22Rv1 (cell line): Measurements from ENCODE around the gene CDH9.

ENCODE experiments used
- CTCF ChIP-seq: fragments of 450-650 bp; IDR thresholded peaks from 2 replicates; pipeline ENCODE4 v1.5.1; 2017; ENCODE audit warnings: mild to moderate bottlenecking
- ZFX ChIP-seq: fragments of 450-650 bp; IDR thresholded peaks from 2 replicates; pipeline ENCODE4 v1.6.1; 2017; ENCODE audit warnings: antibody characterized with exemption, borderline replicate concordance

- no peak for TF ChIP-seq CTCF
- TF ChIP-seq ZFX, result no peak
Measured at GRCh38 chr5:26881901-26882300, 156.5 kb downstream of the CDH9 start.
